ENCODE measurements around the gene NCR1. TPM values are rescaled to one million over a fixed set of nuclear protein-coding genes. Genes with fewer than 3 reads are reported as not detected.
"Not testable (repeated sequence)": the region's sequence is repeated elsewhere in the genome, so short reads cannot be mapped to it uniquely, and the experiment has no call there.

NCR1 gene
- polyA plus RNA-seq, 2 donors = not detected

DNA sequence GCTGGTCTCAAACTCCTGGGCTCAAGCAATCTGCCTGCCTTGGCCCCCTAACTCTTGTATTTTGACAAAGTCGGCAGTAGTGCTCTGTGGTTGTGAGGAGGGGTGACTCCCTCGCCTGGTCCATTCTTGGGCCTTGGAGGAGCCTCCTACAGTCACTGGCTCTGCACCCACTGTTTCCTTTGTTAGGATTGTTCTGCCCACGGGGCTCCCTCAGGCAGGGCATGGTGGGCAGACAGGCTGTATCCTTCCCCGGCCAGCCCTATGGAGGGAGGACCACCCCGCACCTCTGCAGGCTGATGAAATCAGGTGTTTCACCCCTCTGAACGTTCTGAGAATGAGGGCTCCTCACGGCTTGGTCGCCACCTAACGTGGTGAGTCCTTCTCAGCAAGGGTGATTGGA is 22.7 kb upstream of the NCR1 start:
- Histone ChIP-seq H3K4me1 (ENCODE audit: control insufficient read depth in 2 of 2, insufficient read depth in 2 of 2, low read length in 1 of 2) (no peaks in the 10 kb centered on the region), H3K27ac (ENCODE audit: low read depth in 2 of 2, low read length in 1 of 2) (no peak overlapping the region), H3K4me3 (ENCODE audit: low read depth in 1 of 2, low read length in 2 of 2) (no peak overlapping the region), H3K27me3 (ENCODE audit: control insufficient read depth in 1 of 2, insufficient read depth in 2 of 2, low read length in 2 of 2) (peaks cover 0 to 3% of the 10 kb centered on the region in 2 donors), H3K9me3 (ENCODE audit: control insufficient read depth in 2 of 2, insufficient read depth in 1 of 2, low read depth in 1 of 2, low read length in 1 of 2) (peaks cover 0 to 5% of the 10 kb centered on the region in 2 donors), H3K36me3 (ENCODE audit: control insufficient read depth in 2 of 2, insufficient read depth in 2 of 2, low read length in 1 of 2) (no peaks in the 10 kb centered on the region)
- 76 to 78% methylated on average over 9 of the region's 9 CpGs for WGBS, 2 donors

DNA sequence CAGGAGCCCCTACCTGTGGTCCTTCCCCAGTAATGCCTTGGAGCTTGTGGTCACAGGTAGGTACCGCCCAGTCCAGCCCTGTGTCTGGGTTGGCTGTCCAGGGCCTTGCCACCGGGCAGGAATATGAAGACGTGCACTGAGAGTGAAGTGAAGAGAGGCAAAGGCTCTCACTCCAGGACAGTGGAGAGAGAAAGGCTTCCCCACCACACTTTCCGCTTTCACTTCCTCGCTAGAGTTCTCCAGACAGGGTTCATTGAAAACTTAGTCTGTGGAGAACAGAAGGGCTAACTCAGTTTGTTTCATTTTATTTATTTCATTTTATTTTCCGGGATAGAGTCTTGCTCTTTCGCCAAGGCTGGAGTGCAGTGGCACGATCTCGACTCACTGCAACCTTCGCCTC is 17.7 kb upstream of the NCR1 start:
- no peak overlapping the region for H3K4me3 ChIP-seq (ENCODE audit: low read depth in 1 of 2, low read length in 2 of 2)
- WGBS, 2 donors = 88 to 92% methylated on average over 10 of the region's 10 CpGs
- H3K27me3 ChIP-seq (ENCODE audit: control insufficient read depth in 1 of 2, insufficient read depth in 2 of 2, low read length in 2 of 2) = no peaks in the 10 kb centered on the region
- no peaks in the 10 kb centered on the region for H3K36me3 ChIP-seq (ENCODE audit: control insufficient read depth in 2 of 2, insufficient read depth in 2 of 2, low read length in 1 of 2)
- H3K4me1 ChIP-seq (ENCODE audit: control insufficient read depth in 2 of 2, insufficient read depth in 2 of 2, low read length in 1 of 2) = no peaks in the 10 kb centered on the region
- H3K9me3 ChIP-seq (ENCODE audit: control insufficient read depth in 2 of 2, insufficient read depth in 1 of 2, low read depth in 1 of 2, low read length in 1 of 2) = no peaks in the 10 kb centered on the region
- no peak overlapping the region for H3K27ac ChIP-seq (ENCODE audit: low read depth in 2 of 2, low read length in 1 of 2)

GRCh38 chr19:54889566-54889965 is 16.4 kb upstream of the NCR1 start:
- H3K36me3 ChIP-seq (ENCODE audit: control insufficient read depth in 2 of 2, insufficient read depth in 2 of 2, low read length in 1 of 2) = no peaks in the 10 kb centered on the region
- no peaks in the 10 kb centered on the region for H3K27me3 ChIP-seq (ENCODE audit: control insufficient read depth in 1 of 2, insufficient read depth in 2 of 2, low read length in 2 of 2)
- H3K4me3 ChIP-seq (ENCODE audit: low read depth in 1 of 2, low read length in 2 of 2) = no peak overlapping the region
- no peaks in the 10 kb centered on the region for H3K4me1 ChIP-seq (ENCODE audit: control insufficient read depth in 2 of 2, insufficient read depth in 2 of 2, low read length in 1 of 2)
- no peaks in the 10 kb centered on the region for H3K9me3 ChIP-seq (ENCODE audit: control insufficient read depth in 2 of 2, insufficient read depth in 1 of 2, low read depth in 1 of 2, low read length in 1 of 2)
- WGBS, 2 donors = 70 to 76% methylated on average over 11 of the region's 11 CpGs
- no peak overlapping the region for H3K27ac ChIP-seq (ENCODE audit: low read depth in 2 of 2, low read length in 1 of 2)

- WGBS, 2 donors = 25 to 30% methylated on average over 7 of the region's 7 CpGs
- H3K27me3 ChIP-seq (ENCODE audit: control insufficient read depth in 1 of 2, insufficient read depth in 2 of 2, low read length in 2 of 2) = no peaks in the 10 kb centered on the region
- H3K4me1 ChIP-seq (ENCODE audit: control insufficient read depth in 2 of 2, insufficient read depth in 2 of 2, low read length in 1 of 2) = no peaks in the 10 kb centered on the region
- no peaks in the 10 kb centered on the region for H3K36me3 ChIP-seq (ENCODE audit: control insufficient read depth in 2 of 2, insufficient read depth in 2 of 2, low read length in 1 of 2)
- H3K27ac ChIP-seq (ENCODE audit: low read depth in 2 of 2, low read length in 1 of 2) = no peak overlapping the region
- no peaks in the 10 kb centered on the region for H3K9me3 ChIP-seq (ENCODE audit: control insufficient read depth in 2 of 2, insufficient read depth in 1 of 2, low read depth in 1 of 2, low read length in 1 of 2)
- H3K4me3 ChIP-seq (ENCODE audit: low read depth in 1 of 2, low read length in 2 of 2) = no peak overlapping the region
Observed at GRCh38 chr19:54893406-54893805, 12.5 kb upstream of the NCR1 start.

GRCh38 chr19:54894106-54894505 is 11.8 kb upstream of the NCR1 start:
- H3K4me1 ChIP-seq (ENCODE audit: control insufficient read depth in 2 of 2, insufficient read depth in 2 of 2, low read length in 1 of 2); H3K9me3 ChIP-seq (ENCODE audit: control insufficient read depth in 2 of 2, insufficient read depth in 1 of 2, low read depth in 1 of 2, low read length in 1 of 2); H3K4me3 ChIP-seq (ENCODE audit: low read depth in 1 of 2, low read length in 2 of 2); H3K36me3 ChIP-seq (ENCODE audit: control insufficient read depth in 2 of 2, insufficient read depth in 2 of 2, low read length in 1 of 2); H3K27ac ChIP-seq (ENCODE audit: low read depth in 2 of 2, low read length in 1 of 2); H3K27me3 ChIP-seq (ENCODE audit: control insufficient read depth in 1 of 2, insufficient read depth in 2 of 2, low read length in 2 of 2): not testable (repeated sequence)
- 86 to 92% methylated on average over 16 of the region's 16 CpGs for WGBS, 2 donors

DNA sequence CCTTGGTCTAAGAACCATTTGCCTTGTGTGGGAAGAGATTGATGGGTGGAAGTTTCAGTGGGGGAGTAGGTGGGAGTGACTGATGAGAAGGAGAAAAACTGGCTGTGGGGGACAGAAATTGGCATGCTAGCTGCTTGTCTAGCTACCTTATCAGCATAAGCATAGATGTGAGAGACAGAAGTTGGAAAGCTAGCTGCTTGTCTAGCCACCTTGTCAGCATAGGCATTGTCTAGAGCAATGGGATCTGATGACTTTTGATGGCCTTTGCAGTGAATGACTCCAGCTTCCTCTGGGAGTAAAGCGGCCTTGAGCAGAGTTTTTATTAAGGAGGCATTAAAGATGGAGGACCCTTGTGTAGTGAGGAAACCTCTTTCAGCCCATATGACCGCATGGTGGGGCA is 9.9 kb upstream of the NCR1 start:
- 86 to 89% methylated on average over 2 of the region's 2 CpGs for WGBS, 2 donors
- H3K9me3 ChIP-seq (ENCODE audit: control insufficient read depth in 2 of 2, insufficient read depth in 1 of 2, low read depth in 1 of 2, low read length in 1 of 2) = no peaks in the 10 kb centered on the region
- H3K27ac ChIP-seq (ENCODE audit: low read depth in 2 of 2, low read length in 1 of 2) = no peak overlapping the region
- H3K4me3 ChIP-seq (ENCODE audit: low read depth in 1 of 2, low read length in 2 of 2) = no peak overlapping the region
- H3K27me3 ChIP-seq (ENCODE audit: control insufficient read depth in 1 of 2, insufficient read depth in 2 of 2, low read length in 2 of 2) = no peaks in the 10 kb centered on the region
- H3K4me1 ChIP-seq (ENCODE audit: control insufficient read depth in 2 of 2, insufficient read depth in 2 of 2, low read length in 1 of 2) = no peaks in the 10 kb centered on the region
- no peaks in the 10 kb centered on the region for H3K36me3 ChIP-seq (ENCODE audit: control insufficient read depth in 2 of 2, insufficient read depth in 2 of 2, low read length in 1 of 2)

DNA sequence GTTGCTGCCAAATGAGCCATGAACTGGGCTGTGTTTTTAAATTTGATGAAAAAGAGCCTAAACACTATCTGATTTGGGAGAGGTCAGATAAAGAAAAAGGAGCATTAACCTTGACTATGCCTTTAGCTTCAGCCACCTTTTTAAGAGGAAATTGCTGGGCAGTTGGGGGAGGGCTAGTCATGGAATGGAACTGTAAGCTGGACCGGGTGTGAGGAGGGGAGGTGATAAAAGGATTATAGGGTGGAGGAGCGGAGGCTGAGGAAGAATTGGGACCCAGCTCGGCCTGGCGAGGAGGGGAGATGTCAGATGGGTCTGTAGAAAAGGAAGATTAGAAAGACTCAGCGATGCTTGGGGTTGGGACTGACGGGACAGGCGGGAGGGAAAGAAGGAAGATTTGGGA is 7.3 kb upstream of the NCR1 start:
- not testable (repeated sequence) for H3K4me3 ChIP-seq (ENCODE audit: low read depth in 1 of 2, low read length in 2 of 2); H3K36me3 ChIP-seq (ENCODE audit: control insufficient read depth in 2 of 2, insufficient read depth in 2 of 2, low read length in 1 of 2); H3K27me3 ChIP-seq (ENCODE audit: control insufficient read depth in 1 of 2, insufficient read depth in 2 of 2, low read length in 2 of 2); H3K4me1 ChIP-seq (ENCODE audit: control insufficient read depth in 2 of 2, insufficient read depth in 2 of 2, low read length in 1 of 2); H3K27ac ChIP-seq (ENCODE audit: low read depth in 2 of 2, low read length in 1 of 2); H3K9me3 ChIP-seq (ENCODE audit: control insufficient read depth in 2 of 2, insufficient read depth in 1 of 2, low read depth in 1 of 2, low read length in 1 of 2)
- 69 to 79% methylated on average over 7 of the region's 7 CpGs for WGBS, 2 donors

GRCh38 chr19:54899646-54900045 is 6.3 kb upstream of the NCR1 start:
- H3K4me1 ChIP-seq (ENCODE audit: control insufficient read depth in 2 of 2, insufficient read depth in 2 of 2, low read length in 1 of 2); H3K27ac ChIP-seq (ENCODE audit: low read depth in 2 of 2, low read length in 1 of 2); H3K4me3 ChIP-seq (ENCODE audit: low read depth in 1 of 2, low read length in 2 of 2); H3K9me3 ChIP-seq (ENCODE audit: control insufficient read depth in 2 of 2, insufficient read depth in 1 of 2, low read depth in 1 of 2, low read length in 1 of 2); H3K27me3 ChIP-seq (ENCODE audit: control insufficient read depth in 1 of 2, insufficient read depth in 2 of 2, low read length in 2 of 2); H3K36me3 ChIP-seq (ENCODE audit: control insufficient read depth in 2 of 2, insufficient read depth in 2 of 2, low read length in 1 of 2): not testable (repeated sequence)
- WGBS, 2 donors = 74 to 82% methylated on average over 9 of the region's 9 CpGs

- WGBS, 2 donors = 75 to 83% methylated on average over 7 to 8 of the region's 8 CpGs
- H3K4me1 ChIP-seq (ENCODE audit: control insufficient read depth in 2 of 2, insufficient read depth in 2 of 2, low read length in 1 of 2); H3K9me3 ChIP-seq (ENCODE audit: control insufficient read depth in 2 of 2, insufficient read depth in 1 of 2, low read depth in 1 of 2, low read length in 1 of 2); H3K36me3 ChIP-seq (ENCODE audit: control insufficient read depth in 2 of 2, insufficient read depth in 2 of 2, low read length in 1 of 2); H3K27ac ChIP-seq (ENCODE audit: low read depth in 2 of 2, low read length in 1 of 2); H3K4me3 ChIP-seq (ENCODE audit: low read depth in 1 of 2, low read length in 2 of 2); H3K27me3 ChIP-seq (ENCODE audit: control insufficient read depth in 1 of 2, insufficient read depth in 2 of 2, low read length in 2 of 2): not testable (repeated sequence)
Observed at GRCh38 chr19:54901153-54901552, 4.8 kb upstream of the NCR1 start.

GRCh38 chr19:54902061-54902460 is 3.9 kb upstream of the NCR1 start:
- H3K4me3 ChIP-seq (ENCODE audit: low read depth in 1 of 2, low read length in 2 of 2) = no peak overlapping the region
- 69% methylated on average over 3 of the region's 3 CpGs for WGBS, 2 donors
- H3K36me3 ChIP-seq (ENCODE audit: control insufficient read depth in 2 of 2, insufficient read depth in 2 of 2, low read length in 1 of 2) = no peaks in the 10 kb centered on the region
- H3K27ac ChIP-seq (ENCODE audit: low read depth in 2 of 2, low read length in 1 of 2) = no peak overlapping the region
- H3K27me3 ChIP-seq (ENCODE audit: control insufficient read depth in 1 of 2, insufficient read depth in 2 of 2, low read length in 2 of 2) = no peaks in the 10 kb centered on the region
- no peaks in the 10 kb centered on the region for H3K9me3 ChIP-seq (ENCODE audit: control insufficient read depth in 2 of 2, insufficient read depth in 1 of 2, low read depth in 1 of 2, low read length in 1 of 2)
- H3K4me1 ChIP-seq (ENCODE audit: control insufficient read depth in 2 of 2, insufficient read depth in 2 of 2, low read length in 1 of 2) = no peaks in the 10 kb centered on the region
